Upper lobe of left lung (tissue), 6 donors: ENCODE results near the gene MAST4. TPM values are rescaled to one million over a fixed set of nuclear protein-coding genes. Genes with fewer than 3 reads are reported as not detected.

ENCODE experiments used
- ATAC-seq, 2 donors: fragments of 200-7000 bp; cut with Tn5 transposase; one replicate each; pipeline ENCODE4 v1.9.1; 2022; ENCODE audit warnings: mild to moderate bottlenecking in 2 of 2, moderate library complexity in 2 of 2; ENCODE audit not compliant: low FRiP score in 2 of 2
- DNase-seq, 2 donors: peaks; one replicate each; pipeline ENCODE4 v3.0.0-alpha.2; 2019 to 2020
- H3K27ac ChIP-seq, 4 donors: fragments of 200-600 bp; sonication (generic); one replicate each; pipeline ENCODE4 v1.5.1; 2016 to 2019
- H3K27me3 ChIP-seq, 4 donors: fragments of 200-600 bp; sonication (generic); one replicate each; pipeline ENCODE4 v1.5.1; 2017 to 2019
- H3K36me3 ChIP-seq, 4 donors: fragments of 200-600 bp; sonication (generic); one replicate each; pipeline ENCODE4 v1.5.1; 2016 to 2019
- H3K4me1 ChIP-seq, 4 donors: fragments of 200-600 bp; sonication (generic); one replicate each; pipeline ENCODE4 v1.5.1; 2018 to 2019
- H3K4me3 ChIP-seq, 4 donors: fragments of 200-600 bp; sonication (generic); one replicate each; pipeline ENCODE4 v1.5.1; 2017 to 2019; ENCODE audit warnings: mild to moderate bottlenecking in 2 of 4, moderate library complexity in 1 of 4
- H3K9me3 ChIP-seq, 4 donors: fragments of 200-600 bp; sonication (generic); one replicate each; pipeline ENCODE4 v1.5.1; 2018 to 2019
- EP300 ChIP-seq, 4 donors: sonication (generic); formaldehyde crosslinking; IDR thresholded peaks; one replicate each; pipeline ENCODE4 v1.5.1; 2017; ENCODE audit warnings: antibody characterized with exemption in 4 of 4, control low read depth in 2 of 4
- POLR2A ChIP-seq, 4 donors: fragments of 450-650 bp; IDR thresholded peaks; one replicate each; pipeline ENCODE4 v1.5.1; 2016 to 2017; ENCODE audit warnings: antibody characterized with exemption in 4 of 4, mild to moderate bottlenecking in 2 of 4
- POLR2AphosphoS5 ChIP-seq, 2 donors: sonication (generic); formaldehyde crosslinking; IDR thresholded peaks; one replicate each; pipeline ENCODE4 v1.5.1; 2017; ENCODE audit warnings: antibody characterized with exemption in 2 of 2
- WGBS, 2 donors: methylation state at CpG; one replicate each; pipeline ENCODE4 v1.1.5; 2017 to 2018; 5-methylcytosine and 5-hydroxymethylcytosine counted together
- total RNA-seq, 6 donors: library from RNA; depleted of rRNA in 4 of 6; stranded (reverse); fragments of >200 nt in 4 of 6; gene quantifications; one replicate each; pipeline versions ENCODE4 v1.1.0 to v1.2.1, GENCODE V29; 2016 to 2021
- TF ChIP-seq, protein P1 (sequence below), 6 experiments: fragments of 450-650 bp in 4 of 6; fragments of 200-600 bp in 2 of 6; sonication (generic) in 2 of 6; IDR thresholded peaks; one replicate each; pipeline ENCODE4 v1.5.1; 2016 to 2019; ENCODE audit warnings: antibody characterized with exemption in 6 of 6
- donor health status: DM: no; HTN: no; CAD: no; lungs with moderate emphysema.
- donor health status: DM: no; HTN: yes; CAD: no; lungs with severe emphysema.

Gene MAST4
- total RNA-seq, 6 donors from 2014 or later: 44.8 to 229 (median 66.4) TPM

- H3K9me3 ChIP-seq: no peaks in the 10 kb centered on the region
- no peaks in the 10 kb centered on the region for H3K4me1 ChIP-seq
- no peaks in the 10 kb centered on the region for H3K36me3 ChIP-seq
- DNase-seq: peak in 1 of 2 donors; percentile 68
- peak overlapping the region in 1 of 4 donors; percentile 32 for H3K27ac ChIP-seq
- no peak overlapping the region for H3K4me3 ChIP-seq
- 37 to 40% methylated on average over 5 of the region's 5 CpGs for WGBS, 2 donors
- TF ChIP-seq EP300 (IDR thresholded peaks at IDR 0.05): no peak
- TF ChIP-seq, protein P1, sequence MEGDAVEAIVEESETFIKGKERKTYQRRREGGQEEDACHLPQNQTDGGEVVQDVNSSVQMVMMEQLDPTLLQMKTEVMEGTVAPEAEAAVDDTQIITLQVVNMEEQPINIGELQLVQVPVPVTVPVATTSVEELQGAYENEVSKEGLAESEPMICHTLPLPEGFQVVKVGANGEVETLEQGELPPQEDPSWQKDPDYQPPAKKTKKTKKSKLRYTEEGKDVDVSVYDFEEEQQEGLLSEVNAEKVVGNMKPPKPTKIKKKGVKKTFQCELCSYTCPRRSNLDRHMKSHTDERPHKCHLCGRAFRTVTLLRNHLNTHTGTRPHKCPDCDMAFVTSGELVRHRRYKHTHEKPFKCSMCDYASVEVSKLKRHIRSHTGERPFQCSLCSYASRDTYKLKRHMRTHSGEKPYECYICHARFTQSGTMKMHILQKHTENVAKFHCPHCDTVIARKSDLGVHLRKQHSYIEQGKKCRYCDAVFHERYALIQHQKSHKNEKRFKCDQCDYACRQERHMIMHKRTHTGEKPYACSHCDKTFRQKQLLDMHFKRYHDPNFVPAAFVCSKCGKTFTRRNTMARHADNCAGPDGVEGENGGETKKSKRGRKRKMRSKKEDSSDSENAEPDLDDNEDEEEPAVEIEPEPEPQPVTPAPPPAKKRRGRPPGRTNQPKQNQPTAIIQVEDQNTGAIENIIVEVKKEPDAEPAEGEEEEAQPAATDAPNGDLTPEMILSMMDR (IDR thresholded peaks at IDR 0.05): peak in 5 of 6 experiments; percentile 32 to 64 (median 48)
- H3K27me3 ChIP-seq: no peaks in the 10 kb centered on the region
- ATAC-seq: peak; percentile 75 to 85
Observed at GRCh38 chr5:66757219-66757833, 161.1 kb downstream of the MAST4 start.

DNA sequence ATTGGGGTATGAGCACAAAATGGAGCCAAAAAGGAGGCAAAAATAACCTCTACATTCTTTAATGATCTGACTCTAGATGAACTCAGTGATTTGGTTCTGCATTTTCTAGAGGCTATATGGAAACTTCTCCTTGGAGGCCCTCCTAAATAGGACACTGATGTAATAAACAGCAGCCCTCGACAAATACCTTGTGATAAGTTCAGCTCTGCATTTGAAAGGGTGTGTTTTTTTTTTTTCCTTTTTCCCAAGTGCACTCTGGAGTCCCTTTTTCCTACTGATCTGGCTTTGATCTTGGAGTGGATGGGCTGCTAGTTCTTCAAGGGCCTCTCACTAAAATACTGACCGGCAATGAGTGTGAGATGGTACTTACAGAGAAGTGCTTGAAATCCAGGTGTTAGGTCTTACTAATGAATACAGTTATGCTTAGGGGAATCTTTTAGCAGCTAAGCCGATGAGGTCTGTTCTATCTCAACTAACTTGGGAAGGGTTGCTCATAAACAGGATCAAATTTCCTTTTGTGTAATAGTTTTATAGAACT lies 161.7 kb downstream of the MAST4 start:
- 50 to 73% methylated on average over 3 of the region's 3 CpGs for WGBS, 2 donors

GRCh38 chr5:66769030-66769733 lies 173.0 kb downstream of the MAST4 start:
- DNase-seq (peak in 1 of 2 donors; percentile 54), ATAC-seq (peak in 1 of 2 donors; percentile 82)
- Histone ChIP-seq H3K9me3 (no peaks in the 10 kb centered on the region), H3K4me1 (peaks cover 0 to 7% (median 1%) of the 10 kb centered on the region in 4 donors), H3K27me3 (no peaks in the 10 kb centered on the region), H3K27ac (peak overlapping the region in 1 of 4 donors; percentile 18), H3K4me3 (no peak overlapping the region), H3K36me3 (no peaks in the 10 kb centered on the region)
- TF ChIP-seq, protein P1 (IDR thresholded peaks at IDR 0.05): no peak
- TF ChIP-seq POLR2AphosphoS5 (IDR thresholded peaks at IDR 0.05) (no peak), POLR2A (IDR thresholded peaks at IDR 0.05) (no peak), EP300 (IDR thresholded peaks at IDR 0.05) (no peak)
- whole genome bisulfite sequencing, 2 donors: 72% methylated on average over 9 of the region's 9 CpGs

More for the DNA sequence above, 161.7 kb downstream of the MAST4 start:
- no peaks in the 10 kb centered on the region for H3K27me3 ChIP-seq
- H3K4me3 ChIP-seq: no peak overlapping the region
- H3K9me3 ChIP-seq: no peaks in the 10 kb centered on the region
- DNase-seq (no peak), ATAC-seq (peak in 1 of 2 donors; percentile 18)
- no peaks in the 10 kb centered on the region for H3K4me1 ChIP-seq
- TF ChIP-seq POLR2AphosphoS5 (IDR thresholded peaks at IDR 0.05) (no peak), POLR2A (IDR thresholded peaks at IDR 0.05) (no peak), EP300 (IDR thresholded peaks at IDR 0.05) (peak in 2 of 4 donors; percentile 7 to 33)
- TF ChIP-seq, protein P1 (IDR thresholded peaks at IDR 0.05): no peak
- H3K36me3 ChIP-seq: no peaks in the 10 kb centered on the region
- peak overlapping the region in 1 of 4 donors; percentile 32 for H3K27ac ChIP-seq

- no peaks in the 10 kb centered on the region for H3K36me3 ChIP-seq
- ATAC-seq (peak in 1 of 2 donors; percentile 58), DNase-seq (peak in 1 of 2 donors; percentile 26)
- H3K9me3 ChIP-seq: no peaks in the 10 kb centered on the region
- H3K27ac ChIP-seq: no peak overlapping the region
- no peak for TF ChIP-seq POLR2AphosphoS5 (IDR thresholded peaks at IDR 0.05)
- TF ChIP-seq, protein P1 (IDR thresholded peaks at IDR 0.05): peak in 1 of 6 experiments; percentile 20
- WGBS, 2 donors: 69 to 90% methylated on average over 6 to 8 of the region's 8 CpGs
- no peaks in the 10 kb centered on the region for H3K27me3 ChIP-seq
- H3K4me1 ChIP-seq: peaks cover 0 to 7% (median 1%) of the 10 kb centered on the region in 4 donors
- no peak overlapping the region for H3K4me3 ChIP-seq
Observed at GRCh38 chr5:66769839-66770617, 173.8 kb downstream of the MAST4 start.
